Measurements from ENCODE around the gene TIMP2.

DNA sequence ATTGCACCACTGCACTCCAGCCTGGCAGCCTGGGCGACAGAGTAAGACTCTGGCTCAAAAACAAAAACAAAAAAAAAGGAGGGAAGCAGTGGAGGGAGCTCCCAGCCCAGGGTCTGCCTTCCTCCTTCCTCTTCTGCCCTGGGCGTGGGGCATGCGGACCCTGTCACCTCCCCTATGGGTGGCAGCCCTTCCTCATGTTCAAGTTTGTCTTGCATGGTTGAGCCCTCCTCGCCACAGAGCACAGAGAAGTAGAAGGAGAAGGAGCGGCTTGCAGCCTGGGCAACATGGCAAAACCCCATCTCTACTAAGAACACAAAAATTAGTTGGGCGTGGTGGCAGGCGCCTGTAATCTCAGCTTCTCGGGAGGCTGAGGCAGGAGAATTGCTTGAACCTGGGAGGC lies 21.4 kb upstream of the TIMP2 start:
- TF ChIP-seq, protein P1, sequence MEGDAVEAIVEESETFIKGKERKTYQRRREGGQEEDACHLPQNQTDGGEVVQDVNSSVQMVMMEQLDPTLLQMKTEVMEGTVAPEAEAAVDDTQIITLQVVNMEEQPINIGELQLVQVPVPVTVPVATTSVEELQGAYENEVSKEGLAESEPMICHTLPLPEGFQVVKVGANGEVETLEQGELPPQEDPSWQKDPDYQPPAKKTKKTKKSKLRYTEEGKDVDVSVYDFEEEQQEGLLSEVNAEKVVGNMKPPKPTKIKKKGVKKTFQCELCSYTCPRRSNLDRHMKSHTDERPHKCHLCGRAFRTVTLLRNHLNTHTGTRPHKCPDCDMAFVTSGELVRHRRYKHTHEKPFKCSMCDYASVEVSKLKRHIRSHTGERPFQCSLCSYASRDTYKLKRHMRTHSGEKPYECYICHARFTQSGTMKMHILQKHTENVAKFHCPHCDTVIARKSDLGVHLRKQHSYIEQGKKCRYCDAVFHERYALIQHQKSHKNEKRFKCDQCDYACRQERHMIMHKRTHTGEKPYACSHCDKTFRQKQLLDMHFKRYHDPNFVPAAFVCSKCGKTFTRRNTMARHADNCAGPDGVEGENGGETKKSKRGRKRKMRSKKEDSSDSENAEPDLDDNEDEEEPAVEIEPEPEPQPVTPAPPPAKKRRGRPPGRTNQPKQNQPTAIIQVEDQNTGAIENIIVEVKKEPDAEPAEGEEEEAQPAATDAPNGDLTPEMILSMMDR (IDR thresholded peaks at IDR 0.05), result no peak
- TF ChIP-seq EP300 (IDR thresholded peaks at IDR 0.05), result no peak
- TF ChIP-seq POLR2A (IDR thresholded peaks at IDR 0.05), result no peak
- no peak for TF ChIP-seq POLR2AphosphoS5 (IDR thresholded peaks at IDR 0.05)
